Pancreas (tissue), 10 donors: ENCODE measurements around the gene GID8. TPM values are rescaled to one million over a fixed set of nuclear protein-coding genes. Genes with fewer than 3 reads are reported as not detected.

Source experiments
- ATAC-seq, 4 donors: fragments of 200-7000 bp; cut with Tn5 transposase; one replicate each; pipeline versions ENCODE4 v1.8.0 to v1.9.1; 2020; ENCODE audit warnings: mild to moderate bottlenecking in 4 of 4, moderate library complexity in 4 of 4
- DNase-seq, 6 donors: peaks; one replicate each; pipeline ENCODE4 v3.0.0-alpha.2; 2020
- FAIRE-seq: peaks from 2 replicates; lab custom pipeline; 2012; peaks lifted over from hg19 to GRCh38; lab: Jason Lieb, UNC
- H3K27ac ChIP-seq, 4 donors: fragments of 200-600 bp; sonication (generic); 1 replicate in 3 of 4; 2 replicates in 1 of 4; pipeline versions ENCODE4 v1.5.0 to v1.8.0; 2020
- H3K27me3 ChIP-seq, 4 donors: fragments of 200-600 bp; one replicate each; pipeline ENCODE4 v1.8.0; 2021
- H3K36me3 ChIP-seq, 3 donors: fragments of 200-600 bp; sonication (generic) in 1 of 3; one replicate each; pipeline versions ENCODE4 v1.5.0 to v1.8.0; 2020 to 2021
- H3K4me1 ChIP-seq, 3 donors: fragments of 200-600 bp; one replicate each; pipeline ENCODE4 v1.8.0; 2021
- H3K4me3 ChIP-seq, 4 donors: fragments of 200-600 bp; sonication (generic) in 2 of 4; one replicate each; pipeline versions ENCODE4 v1.5.0 to v1.8.0; 2020 to 2021
- H3K9me3 ChIP-seq, 4 donors: fragments of 200-600 bp; one replicate each; pipeline ENCODE4 v1.8.0; 2021
- CTCF ChIP-seq, 4 donors: fragments of 200-600 bp; sonication (generic) in 3 of 4; IDR thresholded peaks; one replicate each; pipeline versions ENCODE4 v1.5.0 to v1.8.0; 2021; ENCODE audit warnings: antibody characterized with exemption in 4 of 4
- WGBS, 2 donors: extraction: QIAGEN DNeasy Blood & Tissue Kit; methylation state at CpG; one replicate each; pipeline ENCODE4 v1.1.7; 2013; 5-methylcytosine and 5-hydroxymethylcytosine counted together
- intact Hi-C, 3 donors: fragments of 100-400 bp; cut with DNase I; formaldehyde crosslinking; loops; one replicate each; pipeline versions ENCODE4 v1.11.1 to v1.14.2; 2022
- polyA plus RNA-seq, 2 donors: library from polyadenylated mRNA; stranded (reverse); fragments of 200-250 nt; gene quantifications; one replicate each; pipeline ENCODE4 v1.2.3, GENCODE V29; 2013
- total RNA-seq, 6 donors: library from RNA; stranded (reverse); fragmentation: NEBNext Ultra II Directional in 4 of 6; extraction: Animal tissue kit (Norgen Biotek cat#: 25700) in 4 of 6; gene quantifications; one replicate each; pipeline versions ENCODE4 v1.2.1 to v1.2.4, GENCODE V29; 2021 to 2023
- donor health status: healthy with polysubstance abuse.
- donor health status: DM: no; HTN: no; CAD: no; lungs with moderate emphysema.
- donor health status: DM: no; HTN: no; CAD: no.
- donor health status: control.
- donor health status: control.
- donor health status: Bipolar disorder and iron deficiency.
- donor health status: DM: yes; HTN: yes; CAD: no.
- donor health status: DM: no; HTN: no; CAD: no.
- donor health status: DM: no; HTN: no; CAD: no.
- donor health status: DM: yes; HTN: yes; CAD: no.

GID8 gene
- total and polyA plus RNA-seq, 8 donors, result 6.0 to 22.4 (median 15.5) TPM

GRCh38 chr20:62990306-62990825, 52.4 kb downstream of the GID8 start:
- intact Hi-C loops, result no loop called here
- ATAC-seq (no peak), FAIRE-seq (no peak), DNase-seq (no peak)
- no peak overlapping the region for H3K4me3 ChIP-seq
- no peaks in the 10 kb centered on the region for H3K4me1 ChIP-seq
- H3K36me3 ChIP-seq, result no peaks in the 10 kb centered on the region
- 44 to 51% methylated on average over 22 of the region's 22 CpGs for WGBS, 2 donors
- no peak for TF ChIP-seq CTCF (IDR thresholded peaks at IDR 0.05)
- no peak overlapping the region for H3K27ac ChIP-seq
- H3K9me3 ChIP-seq, result no peaks in the 10 kb centered on the region
- no peaks in the 10 kb centered on the region for H3K27me3 ChIP-seq

- FAIRE-seq, result no peak
- Histone ChIP-seq H3K36me3 (no peaks in the 10 kb centered on the region), H3K4me1 (no peaks in the 10 kb centered on the region), H3K27ac (no peak overlapping the region), H3K9me3 (no peaks in the 10 kb centered on the region), H3K4me3 (no peak overlapping the region), H3K27me3 (no peaks in the 10 kb centered on the region)
- ATAC-seq, result no peak
- no peak for TF ChIP-seq CTCF (IDR thresholded peaks at IDR 0.05)
- intact Hi-C loops, result no loop called here
- no peak for DNase-seq
- WGBS, 2 donors, result 50 to 55% methylated on average over 13 of the region's 13 CpGs
These were observed 53.4 kb downstream of the GID8 start for GRCh38 chr20:62991196-62991807.

DNA sequence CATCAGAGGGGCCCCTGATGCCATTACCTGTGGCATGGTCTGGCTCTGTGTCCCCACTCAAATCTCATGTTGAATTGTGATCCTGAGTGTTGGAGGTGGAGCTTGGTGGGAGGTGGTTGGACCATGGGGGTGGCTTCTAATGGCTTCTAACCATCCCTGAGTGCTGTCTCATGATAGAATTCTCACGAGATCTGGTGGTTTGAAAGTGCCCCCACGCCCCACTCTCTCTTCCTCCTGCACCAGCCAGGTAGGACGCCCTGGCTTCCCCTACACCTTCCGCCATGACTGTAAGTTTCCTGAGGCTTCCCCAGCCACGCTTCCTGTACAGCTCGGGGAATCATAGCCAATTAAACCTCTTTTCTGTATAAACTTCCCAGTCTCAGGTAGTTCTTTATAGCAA, 53.9 kb downstream of the GID8 start:
- DNase-seq (no peak), FAIRE-seq (no peak), ATAC-seq (no peak)
- TF ChIP-seq CTCF (IDR thresholded peaks at IDR 0.05), result no peak
- 45 to 64% methylated on average over 6 of the region's 6 CpGs for WGBS, 2 donors
- intact Hi-C loops, result no loop called here
- Histone ChIP-seq H3K27me3 (no peaks in the 10 kb centered on the region), H3K4me1 (no peaks in the 10 kb centered on the region), H3K9me3 (no peaks in the 10 kb centered on the region), H3K27ac (no peak overlapping the region), H3K4me3 (no peak overlapping the region), H3K36me3 (no peaks in the 10 kb centered on the region)

- ATAC-seq, result no peak
- Histone ChIP-seq H3K9me3 (no peaks in the 10 kb centered on the region), H3K27ac (no peak overlapping the region), H3K4me1 (no peaks in the 10 kb centered on the region), H3K36me3 (no peaks in the 10 kb centered on the region), H3K27me3 (no peaks in the 10 kb centered on the region), H3K4me3 (no peak overlapping the region)
- WGBS, 2 donors, result 63 to 78% methylated on average over 23 of the region's 23 CpGs
- DNase-seq, result no peak
- TF ChIP-seq CTCF (IDR thresholded peaks at IDR 0.05), result no peak
- intact Hi-C loops, result no loop called here
- FAIRE-seq, result no peak
These were observed 56.0 kb downstream of the GID8 start for GRCh38 chr20:62993856-62994494.

GRCh38 chr20:62994869-62995281, 56.9 kb downstream of the GID8 start:
- H3K27me3 ChIP-seq, result no peaks in the 10 kb centered on the region
- WGBS, 2 donors, result 60 to 68% methylated on average over 19 of the region's 19 CpGs
- no peak overlapping the region for H3K27ac ChIP-seq
- peak in 1 of 6 donors; percentile 43 for DNase-seq
- H3K4me3 ChIP-seq, result no peak overlapping the region
- no peaks in the 10 kb centered on the region for H3K4me1 ChIP-seq
- H3K9me3 ChIP-seq, result no peaks in the 10 kb centered on the region
- no peak for ATAC-seq
- intact Hi-C loops, result no loop called here
- H3K36me3 ChIP-seq, result no peaks in the 10 kb centered on the region
- FAIRE-seq, result no peak
- no peak for TF ChIP-seq CTCF (IDR thresholded peaks at IDR 0.05)
